GM10266 (cell line): ENCODE results near the gene SUGCT.

ENCODE experiments used
- DNase-seq: peaks from one replicate; pipeline ENCODE4 v3.0.0; 2012; ENCODE audit errors: extremely low spot score
- TF ChIP-seq, protein P1 (sequence below): IDR thresholded peaks from 2 replicates; pipeline ENCODE4 v1.5.1; 2012; ENCODE audit warnings: mild to moderate bottlenecking, low read depth; ENCODE audit not compliant: control insufficient read depth, insufficient read depth; ENCODE audit errors: missing control alignments

The SUGCT gene

GRCh38 chr7:40223451-40224127, 88.8 kb downstream of the SUGCT start:
- DNase-seq = no peak
- TF ChIP-seq, protein P1, sequence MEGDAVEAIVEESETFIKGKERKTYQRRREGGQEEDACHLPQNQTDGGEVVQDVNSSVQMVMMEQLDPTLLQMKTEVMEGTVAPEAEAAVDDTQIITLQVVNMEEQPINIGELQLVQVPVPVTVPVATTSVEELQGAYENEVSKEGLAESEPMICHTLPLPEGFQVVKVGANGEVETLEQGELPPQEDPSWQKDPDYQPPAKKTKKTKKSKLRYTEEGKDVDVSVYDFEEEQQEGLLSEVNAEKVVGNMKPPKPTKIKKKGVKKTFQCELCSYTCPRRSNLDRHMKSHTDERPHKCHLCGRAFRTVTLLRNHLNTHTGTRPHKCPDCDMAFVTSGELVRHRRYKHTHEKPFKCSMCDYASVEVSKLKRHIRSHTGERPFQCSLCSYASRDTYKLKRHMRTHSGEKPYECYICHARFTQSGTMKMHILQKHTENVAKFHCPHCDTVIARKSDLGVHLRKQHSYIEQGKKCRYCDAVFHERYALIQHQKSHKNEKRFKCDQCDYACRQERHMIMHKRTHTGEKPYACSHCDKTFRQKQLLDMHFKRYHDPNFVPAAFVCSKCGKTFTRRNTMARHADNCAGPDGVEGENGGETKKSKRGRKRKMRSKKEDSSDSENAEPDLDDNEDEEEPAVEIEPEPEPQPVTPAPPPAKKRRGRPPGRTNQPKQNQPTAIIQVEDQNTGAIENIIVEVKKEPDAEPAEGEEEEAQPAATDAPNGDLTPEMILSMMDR = no peak

GRCh38 chr7:40230101-40230500, 95.3 kb downstream of the SUGCT start:
- TF ChIP-seq, protein P1 = no peak
- DNase-seq = no peak

DNA sequence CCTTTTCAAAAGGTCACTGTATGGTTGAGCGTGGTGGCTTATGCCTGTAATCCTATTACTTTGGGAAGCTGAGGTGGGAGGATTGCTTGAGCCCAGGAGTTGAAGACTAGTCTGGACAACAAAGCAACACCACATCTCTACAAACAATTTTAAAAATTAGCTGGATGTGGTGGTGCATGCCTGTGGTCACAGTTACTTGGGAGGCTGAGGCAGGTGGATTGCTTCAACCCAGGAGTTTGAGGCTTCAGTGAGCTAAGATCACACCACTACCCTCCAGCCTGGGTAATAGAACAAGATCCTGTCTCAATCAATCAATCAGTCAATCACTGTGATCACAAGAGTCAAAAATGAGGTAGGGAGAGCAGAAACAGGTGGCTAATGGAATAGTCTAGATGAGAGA, 97.0 kb downstream of the SUGCT start:
- TF ChIP-seq, protein P1 = no peak
- no peak for DNase-seq

DNA sequence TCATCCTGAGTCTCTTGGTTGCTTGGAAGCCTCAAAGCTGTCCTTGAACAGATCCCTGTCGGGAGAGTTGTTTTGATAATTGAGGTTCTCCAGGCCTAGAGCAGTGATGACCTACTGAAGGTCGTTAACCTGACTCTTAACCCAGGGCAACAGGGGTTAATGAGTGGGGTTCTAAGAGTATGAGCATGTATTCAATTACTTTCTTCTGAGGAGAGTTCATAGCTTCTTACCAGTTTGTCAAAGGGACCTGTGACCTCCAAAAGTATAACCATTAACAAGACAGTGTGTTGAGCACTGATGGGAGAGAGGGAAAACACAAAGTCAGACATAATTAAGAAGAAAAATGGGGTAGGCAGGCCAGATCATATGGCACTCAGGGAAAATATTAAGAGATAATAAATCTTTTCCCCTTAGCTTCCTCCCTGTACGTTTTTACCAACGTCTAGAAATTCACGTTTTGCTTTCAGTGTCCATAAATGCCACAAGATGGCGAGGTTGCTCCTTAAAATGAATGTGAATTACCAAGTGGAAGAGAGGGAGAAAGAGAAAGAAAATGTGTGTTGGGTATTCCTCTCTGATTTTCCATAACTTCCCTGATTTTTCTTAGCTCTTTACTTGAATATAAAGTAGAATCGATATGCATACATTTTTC, 97.6 kb downstream of the SUGCT start:
- TF ChIP-seq, protein P1 = peak; percentile 74
- DNase-seq = peak; percentile 31

GRCh38 chr7:40234046-40234445, 99.2 kb downstream of the SUGCT start:
- no peak for DNase-seq
- TF ChIP-seq, protein P1 = no peak

- DNase-seq = no peak
- TF ChIP-seq, protein P1 = no peak
These were observed 99.9 kb downstream of the SUGCT start for GRCh38 chr7:40234666-40235065.

DNA sequence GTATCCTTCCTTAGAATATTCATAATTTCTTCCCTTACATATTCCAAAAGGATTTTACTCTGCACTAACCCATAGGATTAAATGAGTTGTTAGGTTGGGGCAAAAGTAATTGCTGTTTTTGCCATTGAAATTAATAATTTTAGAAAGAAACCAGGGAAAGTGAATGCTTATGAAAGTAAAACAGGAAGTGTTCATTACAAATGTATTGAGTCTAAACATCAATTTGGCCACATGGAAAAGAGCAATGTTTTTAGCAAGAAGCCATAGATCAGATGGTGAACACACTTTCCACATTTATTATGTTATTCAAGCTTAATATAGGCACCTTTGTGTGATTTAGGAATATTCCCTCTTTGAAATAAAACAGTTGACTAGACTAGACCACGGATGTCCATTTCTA, 102.9 kb downstream of the SUGCT start:
- TF ChIP-seq, protein P1 = no peak
- DNase-seq = no peak
